ENCODE results near the gene ZNF343. TPM values are rescaled to one million over a fixed set of nuclear protein-coding genes. Genes with fewer than 3 reads are reported as not detected.
A peak's percentile ranks its signal among the peaks of the same experiment; 100 is the strongest.
"Not testable (repeated sequence)": the region's sequence is repeated elsewhere in the genome, so short reads cannot be mapped to it uniquely, and the experiment has no call there.

The ZNF343 gene
- total RNA-seq, 1 donor from 2014 or later, result 7.6 TPM

GRCh38 chr20:2521369-2522305 lies 12.9 kb upstream of the ZNF343 start:
- ATAC-seq, result no peak

GRCh38 chr20:2520617-2521016 lies 11.9 kb upstream of the ZNF343 start:
- no peak for ATAC-seq

GRCh38 chr20:2519115-2519809 lies 10.5 kb upstream of the ZNF343 start:
- no peak for ATAC-seq

- no peak for ATAC-seq
Observed at GRCh38 chr20:2518558-2518957, 9.8 kb upstream of the ZNF343 start.

GRCh38 chr20:2518096-2518495 lies 9.4 kb upstream of the ZNF343 start:
- no peak for ATAC-seq

GRCh38 chr20:2516399-2516798 lies 7.7 kb upstream of the ZNF343 start:
- ATAC-seq, result no peak

GRCh38 chr20:2515203-2515602 lies 6.5 kb upstream of the ZNF343 start:
- ATAC-seq, result no peak

- no peak for ATAC-seq
Observed at GRCh38 chr20:2509794-2510193, 1.1 kb upstream of the ZNF343 start.

GRCh38 chr20:2509468-2509781 lies 710 bp upstream of the ZNF343 start:
- ATAC-seq, result no peak

- peak; percentile 63 for ATAC-seq
Observed at GRCh38 chr20:2507875-2508630, 662 bp downstream of the ZNF343 start.

GRCh38 chr20:2507464-2507863 lies 1.3 kb downstream of the ZNF343 start:
- ATAC-seq, result no peak

GRCh38 chr20:2506426-2506825 lies 2.3 kb downstream of the ZNF343 start:
- ATAC-seq, result not testable (repeated sequence)

GRCh38 chr20:2504803-2505202 lies 3.9 kb downstream of the ZNF343 start:
- not testable (repeated sequence) for ATAC-seq

GRCh38 chr20:2502808-2503384 lies 5.8 kb downstream of the ZNF343 start:
- not testable (repeated sequence) for ATAC-seq

GRCh38 chr20:2485661-2486060 lies 23.1 kb downstream of the ZNF343 start:
- ATAC-seq, result no peak

- ATAC-seq, result no peak
Observed at GRCh38 chr20:2485080-2485479, 23.6 kb downstream of the ZNF343 start.

GRCh38 chr20:2483504-2483903 lies 25.2 kb downstream of the ZNF343 start:
- no peak for ATAC-seq

- no peak for ATAC-seq
Observed at GRCh38 chr20:2480381-2480780, 28.3 kb downstream of the ZNF343 start.

GRCh38 chr20:2476742-2477615 lies 31.7 kb downstream of the ZNF343 start:
- ATAC-seq, result no peak

- ATAC-seq, result peak; percentile 24
Observed at GRCh38 chr20:2475850-2476741, 32.6 kb downstream of the ZNF343 start.

GRCh38 chr20:2473516-2473915 lies 35.2 kb downstream of the ZNF343 start:
- ATAC-seq, result no peak

Measured in esophagus mucosa (tissue), 1 donor.